Left cardiac atrium (tissue), 4 donors: ENCODE data around the gene VEZF1. TPM values are rescaled to one million over a fixed set of nuclear protein-coding genes. Genes with fewer than 3 reads are reported as not detected.
A peak's percentile ranks its signal among the peaks of the same experiment; 100 is the strongest.

Experiments
- ATAC-seq, 2 donors: fragments of 200-7000 bp; cut with Tn5 transposase; one replicate each; pipeline ENCODE4 v1.9.1; 2020; ENCODE audit warnings: mild to moderate bottlenecking in 2 of 2, moderate library complexity in 2 of 2
- DNase-seq: peaks from one replicate; pipeline ENCODE4 v3.0.0-alpha.2; 2020
- intact Hi-C, 2 donors: fragments of 100-400 bp; cut with DNase I; formaldehyde crosslinking; loops; one replicate each; pipeline versions ENCODE4 v1.14.1 to v1.15.1; 2022 to 2023
- long read RNA-seq: library from polyadenylated mRNA; unstranded; transcript quantifications from one replicate; pipeline ENCODE4 v2.0.0, GENCODE V29; 2021
- total RNA-seq, 2 donors: library from RNA; stranded (reverse); fragmentation: NEBNext Ultra II Directional; extraction: Animal tissue kit (Norgen Biotek cat#: 25700); gene quantifications; one replicate each; pipeline ENCODE4 v1.2.1, GENCODE V29; 2021
- donor health status: DM: no; HTN: yes; CAD: no.
- donor health status: DM: no; HTN: yes; CAD: no; lungs with severe emphysema.
- donor health status: DM: yes; HTN: yes; CAD: no.
- donor health status: Dilated cardiomyopathy.

Gene VEZF1
- 10 to 100 TPM; 54.1 to 60.9 TPM for total RNA-seq
- long read RNA-seq, transcript VEZF1-202 (6 exons, 2,321 nt), result major isoform, 16 of 23 reads
- long read RNA-seq, partial matches to known transcripts, result 1 of 23 reads
- long read RNA-seq, other reads (novel, unspliced or antisense), result 6 of 23 reads

- intact Hi-C loops, result loop anchor here in 1 of 2 donors (2.0 kb wide), 1 partner anchor 95 kb away; no protein-coding TSS in a partner anchor
- ATAC-seq, result peak; percentile 75 to 81
- DNase-seq, result peak; percentile 88
Observed at GRCh38 chr17:57987581-57988300, at the start of gene VEZF1. Gene VEZF1 (minus strand): TSS chr17:57988254. CDS start chr17:57988111, 143 bp downstream.

GRCh38 chr17:58032691-58033415 lies 44.8 kb upstream of the VEZF1 start:
- DNase-seq (no peak), ATAC-seq (no peak)
- intact Hi-C loops, result no loop called here

GRCh38 chr17:58028578-58028977 lies 40.5 kb upstream of the VEZF1 start:
- intact Hi-C loops, result no loop called here
- DNase-seq, result no peak
- no peak for ATAC-seq

GRCh38 chr17:58020401-58020800 lies 32.3 kb upstream of the VEZF1 start:
- DNase-seq, result no peak
- intact Hi-C loops, result no loop called here
- ATAC-seq, result no peak

GRCh38 chr17:58019521-58019920 lies 31.5 kb upstream of the VEZF1 start:
- intact Hi-C loops, result no loop called here
- DNase-seq (no peak), ATAC-seq (no peak)

- ATAC-seq, result no peak
- intact Hi-C loops, result no loop called here
- DNase-seq, result no peak
Observed at GRCh38 chr17:58019039-58019438, 31.0 kb upstream of the VEZF1 start.

GRCh38 chr17:58010067-58010799 lies 22.2 kb upstream of the VEZF1 start:
- ATAC-seq, result no peak
- intact Hi-C loops, result no loop called here
- DNase-seq, result no peak

GRCh38 chr17:58007781-58008706 lies 20.0 kb upstream of the VEZF1 start:
- intact Hi-C loops, result loop anchor here (5.0 to 10.0 kb wide), 3 partner anchors 79 to 107 kb away; no protein-coding TSS in a partner anchor
- ATAC-seq, result peak in 1 of 2 donors; percentile 16
- DNase-seq, result no peak

GRCh38 chr17:58006924-58007780 lies 19.1 kb upstream of the VEZF1 start, which contains the start of gene SRSF1:
Gene SRSF1 (minus strand): TSS chr17:58007246. CDS start chr17:58007137, 109 bp downstream.
- DNase-seq, result peak; percentile 98
- intact Hi-C loops, result loop anchor here (5.0 to 10.0 kb wide), 3 partner anchors 80 to 108 kb away; no protein-coding TSS in a partner anchor
- ATAC-seq, result peak; percentile 96

- intact Hi-C loops, result loop anchor here (5.0 to 10.0 kb wide), 3 partner anchors 81 to 108 kb away; no protein-coding TSS in a partner anchor
- DNase-seq, result peak; percentile 87
- peak; percentile 80 to 84 for ATAC-seq
Observed at GRCh38 chr17:58006560-58006923, 18.5 kb upstream of the VEZF1 start.

- intact Hi-C loops, result loop anchor here (5.0 to 10.0 kb wide), 3 partner anchors 81 to 109 kb away; no protein-coding TSS in a partner anchor
- peak in 1 of 2 donors; percentile 7 for ATAC-seq
- no peak for DNase-seq
Observed at GRCh38 chr17:58005728-58006559, 17.9 kb upstream of the VEZF1 start.

- no peak for DNase-seq
Observed at GRCh38 chr17:58005031-58005727, 17.1 kb upstream of the VEZF1 start.

GRCh38 chr17:58004060-58004459 lies 16.0 kb upstream of the VEZF1 start:
- intact Hi-C loops, result loop anchor here in 1 of 2 donors (10.0 kb wide), 1 partner anchor 111 kb away; no protein-coding TSS in a partner anchor
- no peak for ATAC-seq

More at GRCh38 chr17:58005031-58005727, 17.1 kb upstream of the VEZF1 start:
- intact Hi-C loops, result loop anchor here (5.0 to 10.0 kb wide), 3 partner anchors 82 to 110 kb away; no protein-coding TSS in a partner anchor
- no peak for ATAC-seq

GRCh38 chr17:58002973-58003372 lies 14.9 kb upstream of the VEZF1 start:
- intact Hi-C loops, result loop anchor here in 1 of 2 donors (10.0 kb wide), 1 partner anchor 112 kb away; no protein-coding TSS in a partner anchor
- DNase-seq, result no peak
- no peak for ATAC-seq

More at GRCh38 chr17:58004060-58004459, 16.0 kb upstream of the VEZF1 start:
- DNase-seq, result no peak
